ENCODE data around the gene SLC6A7.
"Not testable (repeated sequence)": the region's sequence is repeated elsewhere in the genome, so short reads cannot be mapped to it uniquely, and the experiment has no call there.

Gene SLC6A7

DNA sequence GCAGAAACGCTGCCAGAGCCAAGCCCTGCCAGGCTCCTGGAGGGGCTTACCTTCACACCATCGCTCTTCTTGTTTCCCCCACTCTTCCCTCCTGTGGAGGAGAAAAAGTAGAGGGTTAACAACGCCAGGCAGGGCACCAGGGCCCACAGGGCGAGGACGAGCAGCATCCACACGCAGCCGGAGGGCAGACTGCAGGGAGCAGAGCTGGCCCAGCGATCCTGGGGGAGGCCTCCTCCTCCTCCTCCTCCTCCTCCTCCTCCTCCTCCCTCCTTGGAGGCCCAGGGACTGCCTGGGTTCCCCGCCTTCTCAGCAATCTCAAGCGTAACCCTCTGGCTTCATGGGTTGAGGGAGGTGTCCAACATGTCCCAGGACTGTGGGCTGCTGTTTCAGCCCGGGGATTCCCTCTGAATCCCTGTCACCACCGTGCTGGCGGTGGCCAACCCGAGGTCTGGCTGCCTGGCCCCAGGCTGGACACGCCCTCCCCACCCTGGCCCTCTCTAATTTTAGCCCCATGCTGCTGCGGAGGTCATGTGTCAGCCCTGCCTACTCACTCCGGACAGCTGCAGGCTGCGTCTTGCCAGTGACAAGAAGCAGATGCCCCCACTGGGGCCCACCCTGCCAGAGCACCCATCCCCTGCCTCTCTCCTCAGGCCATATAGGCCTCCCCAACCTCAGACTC lies 55.4 kb downstream of the SLC6A7 start:
- no peak for DNase-seq

DNA sequence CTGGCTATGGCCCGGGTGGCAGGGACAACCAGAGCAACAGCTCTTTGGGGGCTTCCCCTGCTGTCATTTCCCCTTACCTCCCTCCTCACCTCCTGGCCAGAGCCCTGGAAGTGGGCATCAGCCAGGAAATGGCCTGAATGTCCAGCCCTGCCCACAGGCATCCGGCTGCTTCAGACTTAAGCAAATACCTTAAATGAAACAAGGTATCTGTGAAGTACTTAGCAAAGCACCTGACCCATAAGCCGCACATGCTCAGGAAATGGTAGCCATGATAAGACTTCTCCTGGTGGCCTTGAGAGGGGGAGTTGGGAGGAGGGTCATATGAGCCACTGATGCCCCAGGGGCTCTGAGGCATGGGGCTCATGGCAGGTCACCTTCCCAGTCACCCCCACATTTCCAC lies 55.9 kb downstream of the SLC6A7 start:
- no peak for DNase-seq

DNA sequence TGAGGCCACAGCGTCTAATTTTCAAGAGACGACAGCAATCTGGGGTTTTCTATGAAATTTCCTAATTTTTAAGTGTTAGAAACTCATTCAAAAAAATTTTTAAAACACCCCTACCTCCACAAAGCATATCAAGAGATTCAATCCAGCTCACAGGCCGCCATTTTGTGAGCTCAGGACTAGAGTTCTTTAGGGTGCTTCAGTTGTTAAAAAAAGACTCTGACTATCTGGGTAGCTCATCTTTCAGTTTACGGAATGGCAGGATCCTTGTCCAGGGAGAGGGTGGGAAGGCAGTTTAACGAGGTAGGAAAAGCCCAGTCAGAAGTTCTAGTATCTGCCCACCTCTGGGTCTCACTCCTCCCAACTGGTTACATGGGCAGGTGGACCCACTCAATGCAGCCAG lies 56.6 kb downstream of the SLC6A7 start:
- DNase-seq: no peak

DNA sequence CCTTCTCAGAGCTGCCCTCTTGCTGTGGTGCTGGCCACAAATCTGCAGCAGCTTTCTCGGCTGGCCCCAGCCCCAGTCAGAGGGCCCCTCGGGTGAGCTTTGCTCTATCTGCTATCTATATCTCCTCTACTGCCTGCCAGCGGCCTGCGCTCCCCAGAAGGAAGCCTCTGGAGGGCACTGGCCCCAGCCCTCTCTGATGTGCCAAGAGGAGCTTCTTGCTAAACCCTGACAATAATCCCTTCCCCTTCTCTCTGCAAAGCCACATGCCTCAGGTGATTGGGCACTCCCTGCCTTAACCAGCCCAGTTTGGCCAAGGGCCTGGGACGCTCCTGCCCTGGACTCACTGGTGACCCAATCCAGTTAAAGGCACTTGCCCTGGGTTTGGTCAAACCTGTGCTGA lies 57.0 kb downstream of the SLC6A7 start:
- DNase-seq: no peak

DNA sequence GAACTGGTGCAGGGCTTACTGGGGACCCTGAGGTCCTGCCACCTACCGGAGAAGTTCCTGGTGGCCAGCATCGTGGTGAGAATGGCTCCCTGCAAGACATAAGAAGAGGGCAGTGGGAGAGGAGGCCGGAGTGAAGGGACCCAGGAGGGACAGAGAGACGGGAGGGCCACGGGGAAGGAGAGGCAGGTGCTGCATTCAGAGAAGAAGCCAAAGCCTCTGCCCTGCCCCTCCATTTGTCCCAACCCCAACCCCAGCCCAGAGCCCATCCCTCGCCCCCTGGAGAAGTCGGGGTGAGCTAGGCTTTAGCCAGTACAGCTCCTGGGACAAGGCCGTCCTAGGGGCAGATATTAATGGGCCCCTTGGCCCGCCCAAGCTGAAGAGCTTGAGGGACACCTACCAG lies 57.9 kb downstream of the SLC6A7 start:
- DNase-seq: no peak

DNA sequence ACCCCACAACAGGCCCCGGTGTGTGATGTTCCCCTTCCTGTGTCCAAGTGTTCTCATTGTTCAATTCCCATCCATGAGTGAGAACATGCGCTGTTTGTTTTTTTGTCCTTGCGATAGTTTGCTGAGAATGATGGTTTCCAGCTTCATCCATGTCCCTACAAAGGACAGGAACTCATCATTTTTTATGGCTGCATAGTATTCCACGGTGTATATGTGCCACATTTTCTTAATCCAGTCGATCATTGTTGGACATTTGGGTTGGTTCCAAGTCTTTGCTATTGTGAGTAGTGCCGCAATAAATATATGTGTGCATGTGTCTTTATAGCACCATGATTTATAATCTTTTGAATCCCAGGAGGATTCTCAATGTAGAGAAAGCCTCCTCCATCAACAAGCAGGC lies 58.6 kb downstream of the SLC6A7 start:
- not testable (repeated sequence) for DNase-seq

DNA sequence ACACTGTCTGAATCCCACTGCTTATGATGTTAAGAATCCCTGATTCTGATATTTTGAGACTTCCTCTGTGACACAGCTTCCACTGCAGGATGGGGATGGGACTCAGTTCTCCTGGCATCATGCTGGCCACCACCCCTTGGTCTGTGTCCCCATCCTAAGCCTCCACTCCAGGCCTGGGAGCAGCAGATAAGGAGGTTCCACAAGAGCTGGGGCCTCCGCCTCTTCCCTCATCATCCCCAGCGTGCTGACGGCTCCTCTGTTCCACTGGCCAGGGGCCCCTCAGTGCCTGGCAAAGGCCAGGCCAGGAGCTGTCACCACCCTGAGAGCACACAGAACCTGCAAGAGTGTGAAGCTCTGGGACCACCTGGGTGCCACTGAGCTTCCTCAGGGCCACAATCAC lies 59.1 kb downstream of the SLC6A7 start:
- DNase-seq: no peak

DNA sequence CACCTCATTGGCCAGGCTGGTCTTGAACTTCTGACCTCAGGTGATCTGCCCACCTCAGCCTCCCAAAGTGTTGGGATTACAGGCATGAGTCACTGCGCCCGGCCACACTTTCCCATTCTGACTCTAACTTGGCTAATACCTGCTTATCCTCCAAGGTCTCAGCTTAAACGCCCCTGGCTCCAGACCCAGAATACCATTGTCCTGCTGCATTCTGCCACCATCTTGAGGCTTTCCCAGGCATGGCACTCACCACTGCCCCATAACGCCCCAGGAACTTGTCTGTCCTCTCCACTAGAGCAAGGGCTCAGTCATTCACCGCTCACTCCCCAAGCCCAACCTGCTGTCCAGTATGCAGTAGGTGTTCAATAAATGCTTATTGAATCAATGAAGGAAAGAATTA lies 59.9 kb downstream of the SLC6A7 start:
- DNase-seq: no peak

DNA sequence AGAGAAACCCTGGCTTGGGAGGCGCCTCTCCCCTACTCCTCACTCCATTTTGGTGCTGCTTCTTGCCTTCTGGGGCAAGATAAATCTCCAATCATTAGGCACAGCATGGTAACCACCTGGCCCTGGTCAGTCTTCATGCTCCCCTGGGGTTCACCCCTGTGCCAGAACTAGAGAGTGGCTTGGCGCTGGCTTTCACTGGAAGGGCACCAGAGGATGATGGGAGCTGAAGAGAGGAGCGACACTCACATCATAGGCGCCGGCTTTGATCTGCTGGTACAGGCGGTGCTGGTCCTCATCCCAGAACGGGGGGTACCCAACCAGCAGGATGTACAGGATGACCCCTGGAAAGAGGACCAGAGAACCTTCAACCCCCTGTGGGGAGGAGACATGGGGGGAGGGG lies 61.6 kb downstream of the SLC6A7 start:
- no peak for DNase-seq

DNA sequence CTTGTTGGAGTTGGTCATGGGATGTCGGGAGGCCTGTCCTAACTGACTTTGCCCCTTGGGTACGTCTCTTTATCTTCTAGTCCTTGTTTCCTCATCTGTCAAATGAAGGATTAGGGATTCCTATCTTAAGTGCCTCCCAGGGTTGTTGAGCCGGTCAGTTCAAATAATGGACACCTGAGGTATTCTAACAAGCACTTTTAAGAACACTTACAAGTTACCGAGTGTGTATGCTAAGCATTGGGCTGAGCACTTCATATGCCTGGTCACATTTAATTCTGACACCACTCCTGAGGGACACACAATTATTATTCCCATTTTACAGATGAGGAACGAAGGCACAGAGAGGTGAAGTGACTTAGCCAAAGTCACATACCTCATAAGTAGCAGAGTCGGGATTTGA lies 62.6 kb downstream of the SLC6A7 start:
- no peak for DNase-seq

DNA sequence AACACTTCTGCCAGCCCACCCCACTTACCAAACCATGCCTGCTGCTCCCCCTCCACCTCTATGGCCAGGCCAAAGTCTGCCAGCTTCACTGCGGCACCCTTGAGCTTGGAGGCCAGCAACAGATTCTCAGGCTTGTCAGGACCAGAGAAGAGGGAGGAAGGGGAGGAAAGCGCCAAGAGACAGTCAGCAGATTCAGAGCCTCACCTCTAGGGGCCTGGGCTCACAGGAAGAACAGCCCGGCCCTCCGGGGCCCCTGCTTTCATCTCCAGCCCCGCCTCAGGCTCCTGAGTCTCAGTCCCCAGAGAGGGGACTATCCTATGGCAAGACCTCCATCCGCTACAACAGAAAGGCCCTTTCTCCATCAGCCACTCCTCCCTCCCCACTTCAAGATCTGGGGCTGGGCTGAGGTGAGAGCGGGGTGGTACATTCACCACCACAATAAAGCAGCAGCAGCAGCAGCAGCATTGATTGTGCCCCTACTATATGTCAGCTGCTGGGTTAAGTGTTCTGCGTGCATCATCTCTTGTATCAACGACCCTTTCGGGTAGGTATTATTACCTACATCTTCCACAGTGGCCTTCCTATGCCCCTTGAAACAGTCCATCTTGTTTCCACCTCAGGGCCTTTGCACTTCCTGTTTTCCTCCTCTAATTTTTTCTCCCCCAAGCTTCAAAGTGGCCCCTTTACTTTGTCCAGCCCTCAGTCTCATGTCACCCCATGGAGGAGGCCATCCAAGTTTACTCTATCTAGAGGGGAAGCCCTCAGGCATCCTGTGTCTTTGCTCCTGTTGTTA lies 63.8 kb downstream of the SLC6A7 start:
- DNase-seq: no peak

DNA sequence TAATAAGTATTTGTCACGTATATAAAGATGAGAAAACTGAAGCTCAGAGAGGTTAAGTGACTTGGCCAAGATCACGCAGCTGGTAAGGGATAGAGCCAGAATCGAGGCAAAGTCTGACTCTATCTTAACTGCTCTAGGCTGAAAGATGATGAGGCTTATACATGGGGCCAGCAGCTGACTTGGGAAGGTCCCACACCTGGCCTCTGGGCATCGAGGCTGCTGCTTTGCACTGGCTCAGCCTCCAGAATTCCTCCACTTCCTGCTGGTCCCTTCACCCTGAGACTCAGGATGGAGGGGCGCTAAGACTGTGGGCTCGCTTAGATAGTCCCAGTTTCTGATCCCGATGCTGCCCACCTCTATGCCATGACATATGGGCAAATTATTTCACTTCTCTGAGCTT lies 64.5 kb downstream of the SLC6A7 start:
- DNase-seq: no peak

DNA sequence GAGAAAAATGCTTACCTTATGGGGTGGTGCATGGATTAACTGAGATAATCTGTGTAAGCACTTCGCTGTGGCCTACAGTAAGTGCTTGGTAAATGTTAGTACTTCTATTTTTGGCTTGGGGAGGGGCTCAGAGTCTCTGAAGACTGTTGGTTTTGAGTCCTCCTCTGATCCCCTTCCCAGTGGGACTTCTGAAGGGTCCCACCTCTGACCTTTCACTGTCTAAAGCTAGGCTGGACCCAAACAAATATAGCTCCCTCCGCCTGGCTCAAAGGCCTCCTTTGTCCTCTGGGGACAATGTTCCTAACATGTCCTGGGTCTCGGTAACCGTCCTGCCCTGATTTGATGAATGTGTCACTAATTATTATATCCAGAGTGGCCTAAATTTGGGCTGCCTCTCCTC lies 64.9 kb downstream of the SLC6A7 start:
- DNase-seq: no peak

DNA sequence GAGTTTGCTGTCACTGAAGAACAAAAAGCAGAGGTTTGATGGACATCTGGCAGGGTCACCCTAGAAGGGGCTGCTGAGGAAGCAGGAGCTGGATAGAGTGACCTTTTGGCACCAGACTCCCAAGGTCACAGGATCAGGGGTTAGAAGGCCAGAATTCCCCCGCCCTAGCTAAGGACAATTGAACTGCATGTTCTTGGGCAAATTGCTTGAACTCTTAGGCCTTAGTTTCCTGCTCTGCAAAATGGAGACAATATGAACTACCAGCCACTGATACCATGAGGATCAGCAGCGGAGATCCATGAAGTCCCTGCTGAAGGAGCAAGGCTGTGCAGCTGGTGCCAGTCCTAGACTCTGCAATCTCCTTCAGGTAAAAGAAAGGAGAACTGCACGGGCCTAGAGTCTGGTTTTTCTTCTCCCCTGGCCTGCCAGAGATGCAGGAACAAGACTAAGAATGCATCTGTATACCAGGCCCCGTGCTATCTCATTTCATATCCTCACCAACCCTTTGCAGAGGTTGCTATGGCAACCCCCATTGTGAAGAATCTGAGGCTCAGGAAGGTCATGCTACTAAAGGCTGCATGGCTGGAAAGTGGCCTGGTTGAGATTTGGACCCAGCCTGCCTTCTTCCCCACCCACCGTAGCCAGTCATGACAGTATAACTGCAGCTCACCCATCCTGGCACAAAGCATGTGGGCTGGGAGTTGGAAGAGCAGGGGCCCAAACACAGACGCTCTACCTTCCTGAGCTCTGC lies 66.0 kb downstream of the SLC6A7 start:
- DNase-seq: no peak

DNA sequence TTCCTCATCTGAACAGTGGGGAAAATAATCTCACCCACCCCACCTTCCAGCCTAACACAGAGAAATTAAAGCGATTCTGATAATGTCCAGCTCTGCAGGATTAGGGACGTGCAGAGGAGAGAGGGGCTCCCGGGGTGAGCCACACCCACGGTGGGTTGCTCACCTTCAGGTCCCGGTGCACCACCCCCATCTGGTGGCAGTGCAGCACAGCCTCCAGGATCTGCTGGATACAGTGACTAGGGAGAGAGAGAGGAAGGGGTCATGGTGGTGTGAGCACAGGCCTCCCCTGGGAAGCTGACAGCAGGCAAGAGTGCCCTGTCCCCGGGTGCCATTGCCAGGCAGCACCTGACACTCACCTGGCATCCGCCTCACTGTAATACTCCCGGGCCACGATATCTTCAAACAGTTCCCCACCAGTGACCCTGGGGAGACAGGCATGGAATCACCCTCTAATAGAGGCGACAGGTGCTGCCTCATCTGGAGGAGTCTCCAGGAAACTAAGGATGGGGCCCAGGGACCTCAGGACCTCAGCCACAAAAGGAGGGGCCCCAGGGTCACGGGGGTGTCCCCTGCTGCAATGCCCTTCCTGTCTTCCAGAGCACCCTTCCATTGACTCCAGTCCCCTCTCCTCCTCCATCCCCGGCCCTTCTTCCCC lies 66.7 kb downstream of the SLC6A7 start:
- no peak for DNase-seq

DNA sequence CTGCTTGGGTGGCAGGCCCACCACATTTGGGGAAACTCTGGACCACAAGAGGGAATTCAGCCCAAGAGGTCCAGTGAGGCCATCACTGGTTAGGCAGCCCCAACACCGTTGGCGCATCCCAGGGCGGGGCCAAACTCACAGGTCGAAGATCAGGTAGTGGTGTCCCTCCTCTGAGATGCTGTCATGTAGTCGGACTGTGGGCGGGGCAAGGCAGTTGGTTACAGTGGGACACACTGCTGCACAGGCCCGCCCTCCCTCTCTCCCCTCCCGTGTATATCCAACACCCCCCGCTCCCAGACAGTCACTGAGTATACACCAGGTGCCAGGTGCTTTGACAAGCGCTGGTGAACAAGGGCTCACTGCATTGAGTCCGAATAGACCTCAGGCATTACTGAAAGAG lies 67.6 kb downstream of the SLC6A7 start:
- no peak for DNase-seq

DNA sequence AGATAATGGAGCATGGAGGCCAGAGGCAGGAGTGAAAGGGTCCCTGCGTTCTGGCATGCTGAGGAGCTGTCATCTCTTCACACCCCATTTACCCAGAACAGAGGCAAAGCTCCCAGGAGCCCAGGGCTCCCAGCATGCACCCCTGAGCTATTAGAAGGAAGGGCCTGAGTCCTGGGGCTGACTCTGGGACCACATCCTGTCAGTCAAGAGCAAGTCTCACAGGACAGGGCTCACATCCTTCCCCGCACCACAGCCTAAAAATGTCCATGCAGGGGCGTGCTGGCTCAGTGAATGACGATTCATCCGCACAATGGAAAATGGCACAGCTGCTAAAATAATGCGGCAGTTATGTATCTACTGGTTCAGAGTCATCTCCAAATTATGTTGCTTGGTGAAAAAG lies 68.3 kb downstream of the SLC6A7 start:
- DNase-seq: no peak
